KOPT-K1 (cell line): ENCODE data around the gene CHID1.
A peak's percentile ranks its signal among the peaks of the same experiment; 100 is the strongest.

ENCODE experiments used
- H3K27ac ChIP-seq: fragments of 200-600 bp; sonication (generic); 2 replicates; pipeline ENCODE4 v1.5.1; 2016; ENCODE audit warnings: antibody characterized with exemption, mild to moderate bottlenecking, low read depth, low read length; ENCODE audit not compliant: poor library complexity, severe bottlenecking
- H3K36me3 ChIP-seq: fragments of 200-600 bp; sonication (generic); 2 replicates; pipeline ENCODE4 v1.5.1; 2017; ENCODE audit warnings: antibody characterized with exemption, mild to moderate bottlenecking, low read length, moderate library complexity; ENCODE audit not compliant: insufficient read depth
- H3K9me3 ChIP-seq: fragments of 200-600 bp; sonication (generic); 2 replicates; pipeline ENCODE4 v1.5.1; 2017; ENCODE audit warnings: antibody characterized with exemption, low read length, mild to moderate bottlenecking; ENCODE audit not compliant: insufficient read depth, poor library complexity, severe bottlenecking

Gene CHID1

DNA sequence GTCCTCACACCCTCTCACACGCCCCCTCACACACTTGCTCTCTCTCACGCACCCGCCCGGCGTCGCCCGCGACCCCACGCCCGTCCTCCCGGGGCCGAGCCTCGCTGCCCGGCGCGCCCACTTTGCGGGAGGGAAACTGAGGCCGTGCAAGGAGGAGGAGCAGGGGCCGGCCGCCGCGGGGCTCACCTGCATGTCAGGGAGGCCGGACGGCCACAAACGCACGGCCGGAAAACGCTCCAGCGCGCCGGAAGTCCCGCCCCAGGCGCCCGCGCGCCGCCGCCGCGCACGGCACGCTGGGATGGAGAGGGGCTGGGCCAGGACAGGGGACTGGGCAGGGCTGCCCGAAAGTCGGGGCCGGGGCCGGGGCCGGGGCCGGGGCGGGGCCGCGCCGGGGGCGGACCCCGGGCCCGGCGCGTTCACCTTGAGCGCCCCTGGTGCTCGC lies at the start of gene CHID1:
CHID1 (minus strand) TSS at position 222 of the 442 bp plus-strand sequence. CDS start 5,994 bp downstream, outside the sequence.
- Histone ChIP-seq H3K27ac (peak within 1 kb of the TSS; percentile 64), H3K9me3 (no peaks in the 10 kb centered on the region), H3K36me3 (peaks cover 9% of the 10 kb centered on the region; the same call in 1 of the 2 replicates)

DNA sequence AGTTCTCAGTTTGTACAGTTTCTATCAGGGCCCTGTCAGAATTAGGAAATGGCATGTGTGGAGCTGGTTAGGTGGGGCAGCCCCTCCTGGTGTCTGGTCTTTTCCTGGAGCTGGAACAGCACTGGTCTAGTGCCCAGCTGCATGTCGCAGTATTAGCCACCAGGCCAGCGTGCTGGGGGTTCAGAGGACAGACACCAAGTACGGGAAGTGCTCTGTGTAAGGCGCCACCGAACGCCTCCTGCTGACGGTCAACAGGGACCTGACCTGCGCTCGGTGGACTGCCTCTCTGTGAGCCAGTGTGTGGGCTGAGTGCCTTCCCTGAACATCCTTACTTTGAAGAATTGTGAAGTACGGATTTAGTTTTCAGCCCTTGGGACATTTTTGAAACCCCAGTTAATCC lies 49.0 kb upstream of the CHID1 start:
- peaks cover 4% of the 10 kb centered on the region for H3K9me3 ChIP-seq
- H3K36me3 ChIP-seq = peaks cover 37% of the 10 kb centered on the region; the same call in 1 of the 2 replicates
- no peak overlapping the region for H3K27ac ChIP-seq

DNA sequence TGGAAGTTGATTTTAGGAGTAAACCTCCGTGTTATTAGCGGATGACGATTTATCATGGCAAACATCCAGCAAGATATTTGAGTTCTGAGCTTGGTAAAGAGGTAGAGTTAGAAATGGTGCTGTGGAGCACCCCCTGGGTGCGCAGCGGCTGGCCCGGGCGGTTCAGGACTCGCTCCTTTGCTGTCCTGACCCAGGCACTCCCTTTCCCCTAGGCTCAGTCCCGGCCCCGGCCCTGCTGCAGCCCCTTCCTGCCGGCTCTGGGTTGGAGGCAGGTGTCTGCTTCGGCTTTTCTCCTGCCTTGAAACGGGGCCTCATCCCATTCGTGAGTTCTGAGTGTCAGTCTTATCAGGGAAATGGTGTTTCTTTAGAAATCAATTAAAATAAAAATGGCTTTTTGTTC lies 48.4 kb upstream of the CHID1 start:
- Histone ChIP-seq H3K36me3 (peaks cover 31% of the 10 kb centered on the region; the same call in 1 of the 2 replicates), H3K9me3 (no peaks in the 10 kb centered on the region), H3K27ac (no peak overlapping the region)

DNA sequence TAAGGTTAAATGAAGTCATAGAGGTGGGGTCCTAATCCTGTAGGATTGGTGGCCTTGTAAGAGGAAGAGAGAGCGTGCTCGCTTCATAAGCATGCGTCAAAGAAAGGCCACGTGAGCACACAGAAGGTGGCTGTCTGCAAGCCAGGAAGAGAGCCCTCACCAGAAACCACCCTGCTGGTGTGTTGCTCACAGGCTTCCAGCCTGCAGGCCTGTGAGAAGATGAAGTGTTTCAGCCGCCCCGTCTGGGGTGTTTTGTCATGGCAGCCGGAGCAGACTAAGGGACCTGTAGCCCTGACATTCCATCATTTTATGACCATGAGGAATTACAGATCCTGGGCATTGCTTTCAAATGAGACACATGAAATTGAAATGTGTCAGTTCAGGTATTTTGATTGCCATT lies 47.5 kb upstream of the CHID1 start:
- peaks cover 22% of the 10 kb centered on the region; the same call in 1 of the 2 replicates for H3K36me3 ChIP-seq
- no peaks in the 10 kb centered on the region for H3K9me3 ChIP-seq
- H3K27ac ChIP-seq = no peak overlapping the region

DNA sequence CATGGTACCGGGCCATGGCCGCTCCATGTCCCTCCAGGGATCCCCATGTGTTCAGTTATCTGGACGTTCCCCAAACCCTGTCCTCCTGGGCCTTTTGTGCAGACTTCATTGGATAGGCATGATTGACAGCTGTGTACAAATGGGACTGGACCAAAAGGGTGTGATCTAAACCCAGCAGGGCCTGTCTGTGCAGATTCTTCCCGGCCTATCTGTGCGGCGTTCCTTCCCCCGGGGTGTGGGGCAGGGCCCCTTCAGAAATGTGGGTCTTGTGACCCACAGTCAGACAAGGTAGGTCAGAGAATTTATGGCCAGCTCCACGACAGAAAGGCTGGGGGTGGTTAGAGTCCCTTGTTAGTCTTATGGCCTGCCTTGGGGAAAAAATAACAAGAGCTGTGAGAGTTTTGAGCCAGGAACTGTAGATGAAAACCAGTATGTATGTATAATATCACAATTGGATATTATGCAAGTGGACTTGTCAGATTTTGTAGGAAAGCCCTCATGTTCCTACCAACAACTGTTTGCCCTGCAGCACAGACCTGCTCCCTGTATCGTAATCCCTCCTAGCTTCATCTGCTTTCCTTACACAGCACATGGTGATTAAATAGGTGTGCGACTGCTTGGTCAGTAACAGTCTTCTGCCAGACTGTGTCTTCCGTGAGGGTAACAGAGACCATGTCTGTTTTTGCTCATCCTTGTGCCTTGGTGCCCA lies 46.8 kb upstream of the CHID1 start:
- H3K27ac ChIP-seq = no peak overlapping the region
- H3K9me3 ChIP-seq = no peaks in the 10 kb centered on the region
- peaks cover 20% of the 10 kb centered on the region; the same call in 1 of the 2 replicates for H3K36me3 ChIP-seq

DNA sequence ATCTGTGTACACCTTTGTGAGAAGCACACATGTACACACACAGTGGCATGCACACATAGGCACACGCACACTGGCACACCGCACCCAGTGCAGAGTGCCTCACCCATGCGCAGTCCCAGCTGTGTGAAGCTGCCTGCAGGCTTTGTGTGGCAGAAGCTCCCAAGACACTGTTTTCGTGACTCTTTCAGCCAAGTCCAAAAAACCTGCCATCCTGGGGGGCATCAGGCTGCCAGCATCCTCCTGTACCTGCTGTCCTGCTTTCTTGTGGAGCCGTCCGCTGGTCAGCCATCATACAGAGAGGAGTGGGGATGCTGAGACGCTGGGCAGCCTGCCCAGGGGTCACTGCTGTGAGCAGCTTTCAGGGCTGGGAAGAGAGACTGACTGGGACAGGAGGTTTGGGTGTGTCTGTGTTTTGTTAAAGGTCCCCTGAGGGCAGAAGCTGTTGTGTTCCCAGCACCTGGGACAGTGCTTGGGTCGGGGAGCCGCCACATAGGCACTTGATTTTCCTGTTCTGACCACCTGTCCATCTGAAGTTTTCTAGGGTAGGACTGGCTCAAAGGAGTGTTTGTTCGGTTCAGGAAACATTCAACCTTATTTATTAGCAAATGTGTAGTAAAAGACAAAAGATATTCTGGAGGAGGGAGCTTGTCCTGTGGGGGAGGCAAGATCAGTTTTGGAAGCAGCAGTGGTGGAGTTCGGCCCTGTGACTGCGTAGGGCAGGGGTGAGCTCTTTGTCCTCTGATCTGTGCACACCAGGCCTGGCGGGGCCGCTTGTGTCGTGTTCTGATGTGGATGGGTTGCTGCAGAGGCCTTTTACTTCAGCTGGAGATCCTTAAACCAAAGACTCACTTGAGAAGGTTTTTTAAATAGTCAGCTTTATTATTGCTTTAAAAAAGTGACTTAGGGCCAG lies 44.8 kb upstream of the CHID1 start:
- Histone ChIP-seq H3K27ac (no peak overlapping the region), H3K9me3 (no peaks in the 10 kb centered on the region), H3K36me3 (peaks cover 10% of the 10 kb centered on the region; the same call in 1 of the 2 replicates)

DNA sequence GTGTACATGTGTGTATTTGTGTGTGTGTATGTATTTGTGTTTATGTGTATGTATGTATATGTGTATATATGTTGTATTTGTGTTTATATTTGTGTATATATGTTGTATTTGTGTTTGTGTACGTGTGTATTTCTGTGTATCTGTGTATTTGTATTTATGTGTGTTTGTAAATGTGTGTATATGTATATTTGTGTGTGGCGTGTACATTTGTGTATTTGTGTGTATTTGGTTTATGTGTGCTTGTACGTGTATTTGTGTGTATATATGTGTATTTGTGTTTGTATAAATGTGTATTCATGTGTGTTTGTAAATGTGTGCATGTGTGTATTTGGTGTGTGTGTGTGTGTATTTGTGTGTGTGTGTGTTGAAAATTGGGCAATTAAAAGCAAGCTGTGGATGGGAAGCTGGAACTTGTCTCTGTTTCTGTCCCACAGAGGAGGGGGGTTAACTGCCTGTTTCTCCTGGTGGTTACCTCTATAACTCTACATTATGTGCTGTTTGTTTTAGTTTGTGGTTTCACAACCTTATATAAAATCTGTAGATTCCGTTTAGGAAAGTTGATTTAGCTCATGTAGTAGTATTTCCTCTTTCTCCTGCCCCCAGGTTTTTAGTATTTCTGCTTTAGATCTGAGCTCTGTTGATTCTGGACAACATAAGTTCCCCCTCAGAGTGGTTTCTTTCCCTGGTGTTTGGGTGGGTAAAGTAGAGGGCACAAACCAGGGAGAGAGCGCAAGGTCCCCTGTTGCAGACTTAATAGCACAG lies 44.0 kb upstream of the CHID1 start:
- Histone ChIP-seq H3K9me3 (peaks cover 4% of the 10 kb centered on the region), H3K27ac (no peak overlapping the region), H3K36me3 (peaks cover 8% of the 10 kb centered on the region; the same call in 1 of the 2 replicates)

DNA sequence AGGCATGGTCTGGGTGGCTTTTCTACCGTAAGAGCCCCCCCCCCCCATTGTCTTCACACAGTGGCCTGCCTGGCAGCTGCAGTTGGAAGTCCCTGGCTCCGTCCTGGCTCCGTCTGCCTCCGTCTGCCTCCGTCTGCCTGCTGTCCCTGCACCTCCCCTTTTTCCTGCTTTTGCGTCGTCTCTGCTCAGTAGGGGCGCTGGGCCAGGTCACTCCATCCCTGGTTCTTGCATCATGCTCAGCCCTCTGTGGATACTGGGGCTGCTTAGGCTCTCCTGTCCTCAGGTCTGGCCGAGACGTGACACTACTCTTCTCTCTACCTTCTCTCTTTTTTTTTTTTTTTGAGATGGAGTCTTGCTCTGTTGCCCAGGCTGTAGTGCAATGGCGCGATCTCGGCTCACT lies 42.9 kb upstream of the CHID1 start:
- Histone ChIP-seq H3K27ac (no peak overlapping the region), H3K9me3 (peaks cover 14% of the 10 kb centered on the region), H3K36me3 (0 out of 2 replicates have a peak, but pooled peaks cover 4% of the 10 kb centered on the region)

DNA sequence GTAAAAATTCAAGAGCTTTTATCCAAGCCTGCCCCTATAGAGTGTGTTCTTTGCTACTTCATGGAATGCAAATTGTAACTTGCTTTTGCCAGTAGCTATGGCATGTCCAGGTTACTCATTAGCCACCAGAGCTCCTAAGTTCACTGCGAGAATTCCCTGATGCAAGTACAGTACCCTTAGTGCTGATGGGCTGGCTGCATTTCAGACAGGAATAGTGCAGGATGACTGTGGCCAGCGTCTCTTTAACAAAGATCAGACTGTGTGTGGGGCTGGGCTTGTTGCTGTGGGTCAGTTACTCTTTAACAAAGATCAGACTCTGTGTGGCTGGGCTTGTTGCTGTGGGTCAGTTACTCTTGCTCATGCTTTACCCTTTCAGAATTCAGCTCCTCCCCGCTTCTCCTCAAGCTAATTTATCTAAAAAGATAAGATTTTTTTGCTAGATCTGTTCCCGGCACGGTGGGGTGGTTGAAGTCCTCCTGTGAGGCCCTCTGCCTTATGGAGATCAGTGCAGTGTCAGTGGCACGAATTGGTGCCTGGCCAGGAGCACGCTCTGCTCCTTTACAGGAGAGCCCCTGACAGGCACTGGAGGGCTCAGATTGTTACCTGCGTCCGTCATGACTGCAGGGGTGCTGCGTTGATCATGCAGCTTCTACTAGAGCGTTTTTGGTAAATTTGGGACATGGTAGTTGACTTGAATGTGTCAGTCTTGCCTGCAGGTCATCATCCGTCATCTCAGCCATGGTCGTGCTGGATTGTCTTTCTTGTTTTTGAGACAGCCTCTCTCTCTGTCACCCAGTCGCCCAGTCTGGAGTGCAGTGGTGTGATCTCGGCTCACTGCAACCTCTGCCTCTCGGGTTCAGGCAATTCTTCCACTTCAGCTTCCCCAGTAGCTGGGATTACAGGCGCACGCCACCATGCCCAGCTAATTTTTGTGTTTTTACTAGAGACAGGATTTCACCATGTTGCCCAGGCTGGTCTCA lies 42.1 kb upstream of the CHID1 start:
- Histone ChIP-seq H3K9me3 (peaks cover 15% of the 10 kb centered on the region), H3K36me3 (0 out of 2 replicates have a peak, but pooled peaks cover 4% of the 10 kb centered on the region), H3K27ac (no peak overlapping the region)

DNA sequence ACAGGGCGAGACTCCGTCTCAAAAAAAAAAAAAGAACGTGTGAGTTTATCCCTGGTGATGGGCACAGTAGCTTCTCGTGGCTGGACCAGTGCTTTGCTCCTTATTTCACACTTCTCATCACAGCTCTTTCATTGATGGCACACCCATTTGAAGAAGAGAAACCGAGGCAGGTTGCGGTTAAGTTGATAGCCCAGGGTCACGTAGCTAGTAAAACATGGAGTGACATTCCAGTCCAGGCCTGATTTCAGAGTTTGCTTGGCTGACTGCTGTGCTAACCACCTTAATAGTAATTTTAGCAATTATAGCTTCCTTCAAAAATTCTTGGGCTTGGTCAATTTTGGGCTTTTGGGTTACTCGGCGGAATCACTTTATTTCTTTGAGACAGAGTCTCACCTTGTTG lies 40.9 kb upstream of the CHID1 start:
- Histone ChIP-seq H3K36me3 (0 out of 2 replicates have a peak, but pooled peaks cover 4% of the 10 kb centered on the region), H3K9me3 (peaks cover 15% of the 10 kb centered on the region), H3K27ac (no peak overlapping the region)

DNA sequence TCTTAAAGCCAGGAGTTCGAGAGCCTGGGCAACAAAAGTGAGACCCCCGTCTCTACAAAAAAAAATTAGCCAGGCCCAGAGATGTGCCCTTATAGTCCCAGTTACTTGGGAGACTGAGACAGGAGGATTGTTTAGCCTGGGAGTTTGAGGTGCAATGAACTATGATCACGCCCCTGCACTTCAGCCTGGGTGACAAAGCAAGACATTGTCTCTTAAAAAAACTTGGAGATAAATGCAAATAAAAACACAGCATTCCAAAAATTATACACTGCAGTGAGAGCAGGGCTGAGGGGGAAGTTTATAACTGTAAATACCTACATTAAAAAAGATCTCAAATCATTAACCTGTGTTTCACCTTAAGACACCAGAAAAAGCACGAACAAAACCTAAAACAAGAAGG lies 37.1 kb upstream of the CHID1 start:
- H3K27ac ChIP-seq = no peak overlapping the region
- peaks cover 15% of the 10 kb centered on the region for H3K9me3 ChIP-seq
- 0 out of 2 replicates have a peak, but pooled peaks cover 4% of the 10 kb centered on the region for H3K36me3 ChIP-seq

DNA sequence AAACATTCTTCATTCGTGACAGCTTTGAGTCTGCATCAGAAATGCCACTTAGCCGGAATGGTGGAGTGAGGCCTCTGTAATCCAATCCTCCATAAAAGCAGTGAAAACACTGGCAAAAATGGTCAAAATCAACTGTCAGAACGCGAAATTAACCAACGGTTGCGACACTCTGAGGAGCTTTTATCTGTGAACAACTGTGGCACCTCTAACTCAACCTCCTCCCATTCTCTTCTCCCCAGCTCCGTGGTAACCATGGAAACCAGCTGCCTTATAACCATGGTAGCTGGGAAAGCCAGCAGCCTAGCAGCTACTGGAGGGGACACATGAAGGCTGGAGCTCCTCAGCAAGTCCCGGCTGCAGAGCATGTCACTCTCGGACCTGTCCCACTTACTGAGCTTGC lies 35.4 kb upstream of the CHID1 start:
- Histone ChIP-seq H3K27ac (no peak overlapping the region), H3K9me3 (peaks cover 15% of the 10 kb centered on the region), H3K36me3 (0 out of 2 replicates have a peak, but pooled peaks cover 4% of the 10 kb centered on the region)

DNA sequence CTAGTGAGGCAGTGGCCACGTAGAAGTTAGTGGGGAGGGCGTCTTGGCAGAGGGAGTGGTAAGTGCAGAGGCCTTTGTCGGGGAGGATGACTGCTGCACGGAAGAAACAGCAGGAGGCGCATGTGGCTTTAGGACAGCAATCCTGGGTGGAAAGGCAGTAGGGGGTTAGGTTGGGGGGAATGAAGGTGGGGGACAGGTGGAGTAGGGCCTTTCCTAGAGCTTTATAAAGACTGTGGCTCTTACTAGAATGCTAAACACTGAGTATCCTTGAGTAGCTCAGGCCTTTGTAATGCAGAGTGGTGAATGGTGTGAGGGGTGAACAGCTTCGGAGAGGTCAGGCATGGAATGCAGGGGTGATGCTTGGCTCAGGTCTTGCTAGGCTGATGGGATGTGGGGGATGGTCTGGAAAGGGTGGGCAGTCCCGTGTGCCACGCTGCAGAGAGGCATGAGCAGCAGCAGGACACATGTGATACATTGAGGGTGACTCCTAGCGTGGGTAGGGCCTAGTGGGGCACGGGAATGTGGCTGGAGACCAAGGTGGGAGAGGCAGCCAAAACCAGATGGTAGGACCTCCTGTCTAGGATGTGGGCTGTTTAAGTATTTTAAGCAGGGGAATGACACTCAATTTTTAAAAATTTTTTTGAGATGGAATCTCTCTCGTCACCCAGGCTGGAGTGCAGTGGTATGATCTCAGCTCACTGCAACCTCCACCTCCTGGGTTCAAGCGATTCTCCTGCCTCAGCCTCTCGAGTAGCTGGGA lies 34.3 kb upstream of the CHID1 start:
- H3K9me3 ChIP-seq = peaks cover 15% of the 10 kb centered on the region
- H3K27ac ChIP-seq = no peak overlapping the region

More for the DNA sequence above, 34.3 kb upstream of the CHID1 start:
- H3K36me3 ChIP-seq = 0 out of 2 replicates have a peak, but pooled peaks cover under 1% of the 10 kb centered on the region
